Posterior vena cava (tissue), 2 donors: ENCODE results near the gene TMEM182. TPM values are rescaled to one million over a fixed set of nuclear protein-coding genes. Genes with fewer than 3 reads are reported as not detected.

ENCODE experiments used
- DNase-seq: peaks from one replicate; pipeline ENCODE4 v3.0.0-alpha.2; 2020; ENCODE audit warnings: low spot score
- intact Hi-C, 2 donors: fragments of 100-400 bp; cut with DNase I; formaldehyde crosslinking; loops; one replicate each; pipeline versions ENCODE4 v1.14.1 to v1.14.2; 2022 to 2023
- total RNA-seq, 2 donors: library from RNA; stranded (reverse); fragmentation: NEBNext Ultra II Directional; extraction: Animal tissue kit (Norgen Biotek cat#: 25700); gene quantifications; one replicate each; pipeline ENCODE4 v1.2.1, GENCODE V29; 2021
- donor health status: DM: yes; HTN: yes; CAD: no.
- donor health status: DM: yes; HTN: yes; CAD: no.

TMEM182 gene
- total RNA-seq, 2 donors from 2014 or later, result 2.8 to 3.4 TPM

DNA sequence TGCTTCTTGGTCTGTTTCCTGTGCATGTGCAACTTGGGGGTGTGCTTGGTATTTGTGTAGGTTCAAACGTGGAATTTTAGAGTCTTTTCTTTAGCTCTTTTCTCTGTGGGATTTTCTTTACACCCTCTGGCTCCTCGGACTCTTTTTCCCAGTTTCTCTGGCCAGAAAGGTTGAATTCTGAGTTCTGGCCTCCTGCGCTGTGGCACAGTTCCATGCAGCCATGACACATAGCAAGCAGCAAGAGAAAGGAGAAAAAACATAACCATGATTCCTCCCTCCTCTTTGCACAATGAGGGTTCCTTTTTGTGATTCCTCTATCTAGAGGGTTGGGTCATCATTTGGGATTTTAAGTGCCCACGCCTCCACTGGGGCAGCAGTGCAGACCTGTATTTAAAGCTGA is 33.8 kb downstream of the TMEM182 start:
- no peak for DNase-seq
- intact Hi-C loops, result no loop called here

DNA sequence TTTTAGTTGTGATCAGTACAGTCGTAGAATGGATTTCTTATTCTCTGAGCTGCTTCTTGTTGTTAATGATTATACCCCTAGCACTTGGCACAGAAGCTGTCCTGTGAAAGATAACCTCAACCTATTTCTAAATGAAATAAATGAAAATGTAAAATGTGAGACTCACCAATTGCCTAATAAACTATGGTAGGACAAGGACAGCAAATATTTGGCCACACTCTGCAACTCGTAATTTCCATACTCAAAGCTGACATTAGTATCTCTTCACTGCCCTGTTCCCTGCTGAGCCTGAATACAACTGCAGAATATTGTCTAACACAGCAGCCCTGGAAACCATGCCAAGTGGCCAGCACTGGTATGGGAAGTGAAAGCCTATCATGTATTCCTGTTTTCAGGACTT is 34.5 kb downstream of the TMEM182 start:
- no peak for DNase-seq
- intact Hi-C loops, result no loop called here

DNA sequence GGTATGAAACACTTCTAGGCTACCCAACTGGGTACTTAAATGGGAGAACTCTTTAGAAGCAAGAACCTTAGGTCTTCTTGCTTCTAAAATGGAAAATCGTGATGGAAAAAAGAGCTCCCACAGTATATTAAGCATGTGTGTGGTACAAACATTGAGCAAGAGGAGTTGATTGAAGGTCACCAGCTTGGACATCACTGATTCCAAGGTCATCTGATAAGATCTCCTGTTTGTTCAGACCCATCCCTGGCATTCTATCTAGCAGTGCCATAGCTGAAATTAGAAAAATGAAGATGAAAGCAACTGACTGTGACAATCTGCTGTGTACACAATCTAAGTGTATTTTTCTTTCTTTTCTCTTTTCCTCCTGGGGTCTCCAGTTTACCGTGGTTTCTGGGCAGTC is 35.7 kb downstream of the TMEM182 start:
- intact Hi-C loops, result no loop called here
- no peak for DNase-seq

DNA sequence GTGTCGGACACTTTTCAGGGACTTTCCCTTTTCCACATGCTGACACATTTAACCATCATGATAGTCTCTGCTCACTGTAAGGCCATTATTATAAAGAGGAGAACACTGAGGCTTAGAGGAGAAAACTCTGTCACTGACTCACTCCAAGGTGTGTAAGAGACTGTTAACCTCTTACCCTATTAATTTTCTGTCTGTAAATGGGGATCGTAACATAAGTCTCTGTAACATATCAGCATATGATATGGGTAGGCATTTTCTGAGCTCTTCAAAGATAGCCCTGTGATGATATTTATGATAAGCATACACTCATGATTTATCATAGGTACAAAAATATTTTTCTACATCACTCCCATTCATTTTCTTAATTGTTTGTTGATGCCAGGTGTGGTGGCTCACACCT is 36.4 kb downstream of the TMEM182 start:
- intact Hi-C loops, result no loop called here
- no peak for DNase-seq

DNA sequence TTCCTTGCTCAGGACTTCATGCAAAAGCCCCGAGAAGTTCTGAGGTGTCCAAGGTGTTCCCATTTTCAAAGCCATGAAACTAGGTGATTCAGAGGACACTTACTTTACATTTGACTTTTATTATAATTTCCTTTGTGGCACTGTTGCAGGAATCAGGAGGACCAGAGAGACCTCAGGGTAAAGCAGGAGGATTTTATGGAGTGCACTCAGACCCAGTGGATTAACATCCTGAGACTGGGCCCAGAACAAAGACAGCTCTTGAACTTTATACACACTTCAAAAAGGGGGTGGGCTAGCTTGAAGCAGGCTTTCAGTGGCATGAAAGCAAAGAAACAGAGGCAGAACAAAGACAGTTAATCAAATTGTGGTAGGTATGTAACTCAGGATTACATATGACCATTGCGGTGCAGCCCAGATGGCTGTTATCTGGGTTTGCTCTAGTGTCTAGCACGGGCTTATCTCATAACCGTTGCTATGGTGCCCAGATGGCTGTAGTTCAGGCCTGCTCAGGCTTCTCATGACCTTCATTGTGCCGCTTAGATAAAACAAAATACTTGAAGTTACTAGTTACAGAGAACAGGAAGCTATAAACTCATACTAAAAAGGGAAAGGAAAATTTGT is 39.4 kb downstream of the TMEM182 start:
- intact Hi-C loops, result no loop called here
- no peak for DNase-seq

DNA sequence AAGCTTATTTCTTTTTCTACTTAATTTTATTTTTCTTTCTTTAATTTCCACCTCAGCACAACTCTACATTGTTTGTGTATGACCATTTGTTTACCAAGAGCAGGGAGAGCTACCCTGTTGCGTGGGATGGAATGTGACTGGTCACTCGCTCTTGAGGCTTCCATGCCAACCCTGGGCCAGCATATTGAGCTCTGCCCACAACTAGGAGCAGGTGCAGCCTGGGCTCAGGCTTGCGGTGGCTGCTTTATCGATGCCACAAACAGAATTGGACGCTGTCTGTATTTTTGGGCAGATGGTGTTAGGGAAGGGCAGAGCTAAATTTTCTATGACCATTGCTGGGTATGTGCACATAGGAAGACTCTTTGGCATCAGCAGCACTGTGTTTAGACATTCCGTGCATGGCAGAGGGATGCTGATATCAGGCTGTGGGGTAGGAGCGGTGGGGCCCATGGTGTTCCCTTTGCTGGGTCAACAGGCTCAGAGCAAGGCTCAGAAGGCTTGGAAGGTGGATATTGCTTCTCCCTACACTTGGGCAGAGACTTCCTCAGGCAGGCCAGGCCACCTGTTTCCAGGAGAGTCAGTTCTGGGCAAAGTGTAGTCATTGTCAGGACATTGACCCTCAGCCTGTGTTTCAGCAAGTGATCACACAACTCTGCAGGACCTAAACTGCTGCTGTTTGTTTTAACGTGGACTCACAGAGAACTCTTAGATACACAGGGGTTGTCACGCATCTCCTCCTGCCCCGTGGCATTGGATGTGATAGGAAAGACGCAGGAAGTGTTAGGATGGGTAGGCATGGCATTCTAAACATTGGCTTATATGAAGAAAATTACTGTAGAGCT is 40.2 kb downstream of the TMEM182 start:
- no peak for DNase-seq
- intact Hi-C loops, result no loop called here

DNA sequence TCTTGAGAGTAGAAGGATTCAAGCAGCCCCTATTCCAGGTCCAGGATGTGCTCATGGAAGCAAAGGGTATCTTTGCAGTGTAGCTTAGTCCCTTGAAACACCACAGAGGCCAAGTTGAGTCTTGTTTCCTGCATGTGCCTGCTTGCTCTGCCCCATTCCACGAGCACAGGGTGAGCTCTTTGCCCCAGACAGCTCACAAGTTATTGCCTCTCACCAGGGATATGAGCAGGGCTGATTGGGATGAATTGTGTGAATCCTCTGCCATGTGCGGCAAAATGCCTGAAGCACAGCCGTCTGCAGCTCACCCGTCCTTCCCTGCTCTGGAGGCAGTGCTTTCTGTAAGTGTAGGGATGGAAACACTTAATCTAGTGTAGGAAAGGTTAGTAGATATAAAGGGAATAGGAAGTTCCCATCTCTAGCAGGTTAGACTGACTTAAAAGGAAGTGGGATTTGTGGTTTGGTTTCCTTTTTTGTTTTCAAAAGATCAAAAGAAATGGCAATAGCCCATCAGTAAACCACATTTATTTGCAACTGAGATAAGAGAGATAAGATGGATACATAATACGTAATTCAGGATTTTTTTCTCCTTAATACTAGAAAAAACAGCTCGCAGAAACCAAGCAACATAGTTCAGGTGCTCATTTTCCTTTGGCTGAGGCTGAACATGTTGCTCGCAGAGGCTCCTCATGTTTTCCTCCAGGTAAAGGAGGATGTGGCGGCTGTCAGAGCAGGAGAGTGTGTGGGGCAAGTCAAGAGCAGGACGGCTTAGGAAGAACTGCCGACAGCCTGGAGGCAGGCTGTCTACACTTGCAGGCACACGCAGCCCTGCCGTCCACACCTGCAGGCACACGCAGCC is 41.4 kb downstream of the TMEM182 start:
- no peak for DNase-seq
- intact Hi-C loops, result no loop called here

DNA sequence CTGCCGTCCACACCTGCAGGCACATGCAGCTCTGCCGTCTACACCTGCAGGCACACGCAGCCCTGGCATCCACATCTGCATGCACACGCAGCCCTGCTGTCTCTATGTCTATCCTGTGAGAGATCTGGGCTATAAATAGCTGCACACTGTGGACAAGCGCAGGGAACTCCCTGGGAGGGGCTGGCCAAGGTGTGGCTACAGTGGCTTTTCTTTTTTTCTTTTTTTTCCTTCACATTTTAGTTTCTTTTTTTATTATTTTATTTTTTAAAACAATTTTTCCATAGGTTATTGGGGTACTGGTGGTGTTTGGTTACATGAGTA is 42.0 kb downstream of the TMEM182 start:
- intact Hi-C loops, result no loop called here

DNA sequence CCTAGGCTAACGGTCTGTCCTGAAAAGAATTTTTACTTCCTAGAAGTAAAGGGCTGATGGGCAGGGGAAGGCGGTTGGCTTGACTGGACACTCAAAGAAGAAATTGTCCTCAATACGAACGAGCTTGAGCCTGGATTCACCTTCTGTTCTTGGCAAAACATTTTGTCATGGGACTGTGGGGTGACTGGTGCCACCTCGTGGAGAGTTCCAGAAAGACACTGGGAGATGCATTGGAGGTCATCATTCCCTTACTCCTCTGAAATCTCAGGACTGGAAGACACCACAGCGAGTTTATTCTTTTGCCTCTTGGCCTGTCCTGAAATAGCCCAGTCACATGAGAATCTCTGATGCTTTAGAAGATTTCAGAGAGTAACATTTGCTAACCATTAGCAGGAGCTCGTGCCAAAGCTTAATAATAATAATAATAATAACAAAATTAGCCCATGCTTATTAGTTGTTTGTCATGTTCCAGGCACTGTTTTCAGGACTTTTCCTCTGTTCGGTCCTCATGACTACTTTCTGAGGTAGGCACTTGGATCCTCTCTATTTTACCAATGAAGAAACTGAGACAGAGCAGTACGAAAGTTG is 44.5 kb downstream of the TMEM182 start:
- DNase-seq, result no peak
- intact Hi-C loops, result loop anchor here (2.0 to 5.0 kb wide), 2 partner anchors 54 kb away; no protein-coding TSS in a partner anchor

More for the DNA sequence above, 42.0 kb downstream of the TMEM182 start:
- no peak for DNase-seq

DNA sequence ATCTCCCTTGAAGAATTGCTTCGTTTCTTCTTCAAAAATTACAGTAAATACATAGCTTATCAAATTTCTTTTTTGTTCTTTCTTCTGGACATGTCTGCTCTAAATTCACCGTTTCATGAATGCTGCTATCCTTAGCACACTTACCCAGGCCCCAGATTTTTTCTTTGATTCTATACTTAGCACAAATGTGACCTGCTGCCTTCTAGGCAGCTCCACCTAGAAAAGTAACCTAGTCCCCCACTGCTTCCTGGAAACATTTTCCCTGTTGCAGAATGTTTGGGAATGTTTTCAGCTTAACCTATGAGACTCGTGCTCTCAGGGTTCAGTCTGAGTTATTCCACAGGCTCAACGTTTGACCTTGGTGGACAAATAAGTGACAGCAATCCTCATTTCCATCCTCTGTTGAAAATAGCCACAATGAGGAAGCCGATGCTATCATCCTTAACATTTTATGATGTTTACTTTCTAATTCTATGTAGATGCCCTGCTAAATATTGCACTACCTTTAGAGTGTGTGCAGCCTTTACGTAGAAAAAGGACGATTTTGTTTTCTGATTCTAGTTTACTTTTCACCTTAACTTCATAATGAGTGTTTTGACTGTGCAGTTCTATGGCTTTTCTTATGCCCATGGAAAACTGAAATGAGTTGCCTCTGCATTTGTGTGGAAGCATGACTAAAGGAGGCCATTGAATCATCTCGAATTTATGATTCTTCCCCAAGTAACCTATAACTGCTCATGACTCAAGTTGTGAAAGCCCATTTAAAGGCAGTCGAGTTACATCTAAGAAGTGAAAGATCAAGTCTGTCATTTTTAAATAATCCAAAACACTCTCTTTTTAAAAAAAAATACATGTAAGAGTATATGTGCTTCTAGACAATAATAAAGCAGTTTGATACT is 47.7 kb downstream of the TMEM182 start:
- DNase-seq, result no peak
- intact Hi-C loops, result loop anchor here in 1 of 2 donors (5.0 kb wide), 1 partner anchor 57 kb away; no protein-coding TSS in a partner anchor

DNA sequence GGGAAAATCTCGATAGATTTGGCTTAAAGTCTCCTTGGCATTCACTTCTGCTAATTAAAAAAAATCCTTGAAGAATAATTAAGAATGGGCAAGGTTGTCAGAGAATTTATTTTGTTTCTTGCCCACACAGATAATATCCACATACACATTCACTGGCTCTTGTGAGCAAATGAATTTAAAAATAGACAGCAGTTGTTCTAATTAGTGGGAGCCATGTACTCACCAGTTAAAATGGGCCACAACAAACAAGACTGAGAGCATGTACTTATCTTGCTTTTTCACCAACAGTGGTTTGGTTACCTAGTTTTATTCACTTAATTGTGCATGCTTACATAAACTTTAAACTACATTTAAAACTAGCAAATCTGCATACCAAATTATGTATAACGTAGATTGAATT is 53.5 kb downstream of the TMEM182 start:
- DNase-seq, result no peak
- intact Hi-C loops, result no loop called here

DNA sequence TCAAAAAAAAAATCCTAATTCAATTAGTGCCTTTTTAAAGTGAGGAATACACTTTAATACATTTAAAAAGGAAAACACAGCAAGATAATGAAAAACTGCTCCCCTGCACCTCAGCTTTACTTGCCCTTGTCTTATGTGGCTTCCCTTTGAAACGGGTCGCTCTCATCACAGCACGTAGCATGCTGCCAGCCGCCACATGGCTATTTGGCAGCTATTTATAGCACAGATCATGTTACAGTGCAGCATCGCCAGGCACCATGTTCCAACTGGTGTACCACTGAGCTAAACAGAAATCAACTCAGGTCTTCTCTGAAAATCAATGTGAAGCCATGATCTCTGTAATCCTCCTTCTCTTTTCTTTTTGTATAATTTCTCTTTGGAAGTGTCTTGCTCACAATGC is 65.1 kb downstream of the TMEM182 start:
- DNase-seq, result no peak
- intact Hi-C loops, result no loop called here

DNA sequence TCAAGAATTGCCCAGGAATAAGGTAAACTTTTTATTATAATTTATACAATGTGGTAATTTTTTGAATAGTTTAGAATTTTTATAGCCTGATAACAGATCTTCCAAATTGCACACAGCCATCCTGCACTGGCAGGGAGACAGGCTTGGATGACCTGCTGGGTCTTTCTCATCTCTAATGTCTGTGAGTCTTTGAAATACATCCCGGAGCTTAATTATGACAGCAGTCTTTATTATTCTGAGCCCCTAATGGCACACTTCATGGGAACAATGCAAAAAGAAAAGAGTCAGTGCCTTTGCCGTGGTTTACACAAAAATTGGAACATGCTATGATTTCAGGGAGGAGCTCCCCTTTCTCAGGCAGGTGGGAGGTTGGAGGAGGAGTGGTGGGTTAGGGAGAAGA is 71.0 kb downstream of the TMEM182 start:
- intact Hi-C loops, result no loop called here
- DNase-seq, result no peak

DNA sequence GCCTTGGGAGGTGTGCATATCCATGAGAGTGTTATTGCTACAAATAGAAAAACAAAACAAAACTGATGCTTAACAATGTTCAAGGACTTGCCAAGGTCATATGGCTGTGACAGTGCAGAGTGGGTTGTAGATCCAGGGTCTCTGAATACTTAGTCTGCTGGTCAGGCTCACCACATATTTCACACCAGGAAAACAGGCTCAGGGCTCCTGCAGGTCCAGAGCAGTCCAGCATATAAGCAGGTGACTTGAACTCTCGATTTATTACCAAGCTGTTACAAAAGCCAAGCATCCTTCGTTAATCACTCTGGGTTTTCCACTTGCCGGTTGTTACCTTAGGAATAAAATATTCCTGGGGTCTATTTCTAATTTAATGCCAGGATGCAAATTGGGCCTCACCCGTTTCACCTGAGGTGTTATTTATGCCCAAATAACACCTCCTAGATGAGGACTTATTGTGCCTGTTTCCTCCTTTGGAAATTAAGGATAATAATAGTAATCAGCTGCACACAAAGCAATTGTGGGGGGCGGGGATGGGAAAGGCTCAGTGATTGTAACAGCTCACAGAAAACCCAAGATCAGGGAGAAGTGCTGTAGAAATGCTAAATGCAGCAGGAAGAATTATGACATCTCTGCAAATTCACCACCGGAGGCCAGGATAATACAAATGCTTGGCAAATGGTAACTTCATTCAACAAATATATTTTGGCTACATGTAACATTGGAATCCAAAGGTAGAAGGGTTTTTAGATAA is 72.9 kb downstream of the TMEM182 start:
- intact Hi-C loops, result no loop called here

DNA sequence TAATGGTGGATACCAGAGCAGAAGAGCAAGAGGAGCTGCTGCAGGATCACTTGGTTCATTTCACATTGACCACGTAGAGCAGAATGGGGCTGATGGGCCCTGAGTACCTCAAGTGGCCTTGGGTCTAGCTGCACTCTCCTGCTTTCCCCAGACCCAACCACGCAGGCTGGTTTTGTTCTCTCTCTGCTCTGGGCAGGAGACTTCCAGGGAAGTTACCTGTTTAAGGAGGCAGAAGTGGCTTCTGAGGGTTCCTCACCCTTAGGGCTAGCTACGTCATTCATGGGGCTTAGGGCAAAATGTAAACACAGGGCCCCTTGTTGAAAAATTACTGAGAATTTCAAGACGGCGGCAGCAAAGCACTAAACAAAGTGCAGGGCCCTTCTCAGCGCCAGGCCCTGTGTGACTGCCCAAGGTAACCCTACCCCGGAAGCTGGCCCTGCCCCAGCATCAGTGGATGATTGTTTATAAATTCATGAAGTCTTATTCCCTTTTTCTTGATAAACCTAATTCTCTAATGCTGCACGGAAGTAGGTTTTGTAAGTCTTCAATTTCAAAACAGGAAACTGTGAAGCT is 75.9 kb downstream of the TMEM182 start:
- intact Hi-C loops, result no loop called here
- no peak for DNase-seq

More for the DNA sequence above, 72.9 kb downstream of the TMEM182 start:
- DNase-seq, result no peak

DNA sequence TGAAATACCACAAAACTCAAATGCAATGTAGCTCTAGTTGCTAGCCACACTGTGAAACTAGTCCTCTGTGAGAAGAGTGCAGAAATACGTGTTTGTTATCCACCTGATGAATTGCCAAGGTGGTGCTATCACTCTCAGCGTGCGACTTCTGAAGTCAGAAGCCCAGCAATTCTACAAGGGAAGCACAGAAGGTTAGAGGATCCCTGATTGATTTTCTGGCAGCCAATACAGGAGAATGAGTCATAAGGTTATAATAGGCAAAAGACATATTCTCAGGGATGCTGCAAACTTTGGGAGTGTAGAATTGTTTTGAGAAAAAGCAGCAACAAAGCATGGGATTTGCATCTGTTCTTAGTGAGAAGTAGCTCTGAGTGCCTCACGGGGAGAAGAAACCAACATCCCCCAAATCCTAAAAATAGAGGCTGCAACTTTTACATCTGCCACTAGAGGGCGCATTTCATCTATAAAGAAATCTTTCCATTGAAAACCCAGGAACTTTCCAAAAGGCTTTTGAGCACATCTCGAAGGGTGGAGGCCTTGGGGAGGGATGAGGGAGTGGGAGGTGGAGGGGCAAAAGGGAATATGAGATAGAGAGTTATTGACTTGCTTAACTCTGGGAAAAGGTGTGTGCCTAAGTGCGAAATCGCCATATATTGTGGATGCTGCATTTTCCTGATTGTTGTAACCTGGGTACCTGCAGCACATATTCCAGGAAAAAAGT is 78.0 kb downstream of the TMEM182 start:
- intact Hi-C loops, result no loop called here
- DNase-seq, result no peak
